GM18909 (cell line): Measurements from ENCODE around the gene KIR2DL4.
"Not testable (repeated sequence)": the region's sequence is repeated elsewhere in the genome, so short reads cannot be mapped to it uniquely, and the experiment has no call there.

Experiments
- ATAC-seq: cut with Tn5 transposase; IDR thresholded peaks from one replicate; pipeline ENCODE4 v1.9.1; 2021; ENCODE audit warnings: mild to moderate bottlenecking; ENCODE audit not compliant: unreplicated experiment, poor library complexity

KIR2DL4 gene

GRCh38 chr19:54795758-54796157, 7.7 kb upstream of the KIR2DL4 start:
- ATAC-seq: no peak

- ATAC-seq: no peak
Observed at GRCh38 chr19:54804101-54804500, 691 bp downstream of the KIR2DL4 start.

- no peak for ATAC-seq
Observed at GRCh38 chr19:54804571-54804970, 1.2 kb downstream of the KIR2DL4 start.

GRCh38 chr19:54805665-54806515, 2.5 kb downstream of the KIR2DL4 start:
- ATAC-seq: no peak

GRCh38 chr19:54806516-54806838, 3.1 kb downstream of the KIR2DL4 start:
- ATAC-seq: no peak

GRCh38 chr19:54814571-54814970, 11.2 kb downstream of the KIR2DL4 start:
- not testable (repeated sequence) for ATAC-seq

GRCh38 chr19:54816251-54816650, 12.8 kb downstream of the KIR2DL4 start, which contains the start of gene KIR3DL1:
Gene KIR3DL1 (plus strand): TSS chr19:54816468.
- not testable (repeated sequence) for ATAC-seq

GRCh38 chr19:54817670-54818536, 14.5 kb downstream of the KIR2DL4 start:
- no peak for ATAC-seq

GRCh38 chr19:54824416-54824815, 21.0 kb downstream of the KIR2DL4 start:
- not testable (repeated sequence) for ATAC-seq

GRCh38 chr19:54825326-54825725, 21.9 kb downstream of the KIR2DL4 start:
- ATAC-seq: not testable (repeated sequence)

GRCh38 chr19:54828064-54828463, 24.7 kb downstream of the KIR2DL4 start:
- ATAC-seq: not testable (repeated sequence)

GRCh38 chr19:54832496-54832895, 29.1 kb downstream of the KIR2DL4 start, which contains the start of gene KIR2DS4:
Gene KIR2DS4 (plus strand): TSS chr19:54832676.
- not testable (repeated sequence) for ATAC-seq

GRCh38 chr19:54835126-54835525, 31.7 kb downstream of the KIR2DL4 start:
- ATAC-seq: not testable (repeated sequence)

- not testable (repeated sequence) for ATAC-seq
Observed at GRCh38 chr19:54837522-54837921, 34.1 kb downstream of the KIR2DL4 start.

- ATAC-seq: not testable (repeated sequence)
Observed at GRCh38 chr19:54843171-54843570, 39.8 kb downstream of the KIR2DL4 start.

- not testable (repeated sequence) for ATAC-seq
Observed at GRCh38 chr19:54850061-54850640, 46.7 kb downstream of the KIR2DL4 start, which contains the start of gene KIR3DL2. Gene KIR3DL2 (plus strand): TSS chr19:54850443. CDS start chr19:54850476, 33 bp downstream.

- no peak for ATAC-seq
Observed at GRCh38 chr19:54850930-54851329, 47.5 kb downstream of the KIR2DL4 start.

GRCh38 chr19:54851353-54851752, 47.9 kb downstream of the KIR2DL4 start:
- ATAC-seq: no peak

GRCh38 chr19:54855241-54855640, 51.8 kb downstream of the KIR2DL4 start:
- ATAC-seq: not testable (repeated sequence)

GRCh38 chr19:54858476-54858875, 55.1 kb downstream of the KIR2DL4 start:
- ATAC-seq: not testable (repeated sequence)
